ENCODE data around the gene SPR. TPM values are rescaled to one million over a fixed set of nuclear protein-coding genes. Genes with fewer than 3 reads are reported as not detected.
A peak's percentile ranks its signal among the peaks of the same experiment; 100 is the strongest.

The SPR gene
- polyA plus RNA-seq, 1 of the 3 experiments (the other 2 are of a cell fraction), result 25.7 TPM

- peak; percentile 95 for TF ChIP-seq CTCF (IDR thresholded peaks at IDR 0.05)
- no peak for TF ChIP-seq RXRA (IDR thresholded peaks at IDR 0.05; ENCODE audit: borderline replicate concordance, low read depth)
- TF ChIP-seq ZBTB33 (IDR thresholded peaks at IDR 0.05; ENCODE audit: borderline replicate concordance, low read depth), result no peak
- no peak for TF ChIP-seq GATA2 (CRISPR knock-in tag; IDR thresholded peaks at IDR 0.05)
- no peak for TF ChIP-seq NRF1 (IDR thresholded peaks at IDR 0.05; ENCODE audit: low read depth, low read length)
- TF ChIP-seq ELF1 (IDR thresholded peaks at IDR 0.05), result no peak
- TF ChIP-seq PBX3 (IDR thresholded peaks at IDR 0.05), result no peak
These were observed 24.8 kb upstream of the SPR start (continued) for GRCh38 chr2:72862239-72862988.

- Histone ChIP-seq H3K4me2 (peak overlapping the region; percentile 73), H3K4me3 (ENCODE audit: low read depth in 2 of 2, low read length in 1 of 2) (peak overlapping the region; percentile 31 to 37; a peak in 3 of 4 replicates), H3K4me1 (ENCODE audit: control insufficient read depth in 1 of 2, insufficient read depth in 2 of 2, low read depth in 1 of 2, low read length in 1 of 2) (peaks cover 0 to 9% of the 10 kb centered on the region in 2 experiments; a peak in 1 of 4 replicates), H3K27me3 (ENCODE audit: insufficient read depth) (peaks cover 5% of the 10 kb centered on the region; the same call in 1 of the 2 replicates), H3K9me3 (no peaks in the 10 kb centered on the region), H3F3A (replicated peaks; ENCODE audit: insufficient read depth) (no peaks in the 10 kb centered on the region), H2AFZ (ENCODE audit: low read depth) (no peak overlapping the region), H3K27ac (ENCODE audit: low read depth in 2 of 2, low read length in 1 of 2) (no peak overlapping the region), H3K79me2 (ENCODE audit: insufficient read depth) (no peaks in the 10 kb centered on the region), H3K9me2 (no peaks in the 10 kb centered on the region), H4K20me1 (ENCODE audit: insufficient read depth) (no peaks in the 10 kb centered on the region), H3K36me3 (replicated peaks in 1 of 2; ENCODE audit: control insufficient read depth in 1 of 2, insufficient read depth in 2 of 2, low read length in 1 of 2) (no peaks in the 10 kb centered on the region), H3K9ac (no peak overlapping the region)
- no peak for DNase-seq
- TF ChIP-seq USF1 (IDR thresholded peaks at IDR 0.05; ENCODE audit: borderline replicate concordance, low read depth) (no peak), ZBTB33 (IDR thresholded peaks at IDR 0.05; ENCODE audit: borderline replicate concordance, low read depth) (no peak), SMC3 (IDR thresholded peaks at IDR 0.05; ENCODE audit: low read depth, low read length) (no peak), JUND (IDR thresholded peaks at IDR 0.05) (no peak), RFX5 (IDR thresholded peaks at IDR 0.05; ENCODE audit: low read length) (no peak)
- 80% methylated on average over 13 of the region's 13 CpGs for WGBS (ENCODE audit: low lambda C conversion rate)
- CTCF ChIA-PET, result interaction anchor here (0.6 to 7.9 kb wide), 50 partner anchors 8 to 1317 kb away, joined by 3 to 116 read pairs (median 4); partner anchors contain the start of gene SPR
- POLR2A ChIA-PET, result no interaction called here
These were observed 24.2 kb upstream of the SPR start for GRCh38 chr2:72863046-72863445.
